GM12878 (cell line): Measurements from ENCODE around the gene PACS1. TPM values are rescaled to one million over a fixed set of nuclear protein-coding genes. Genes with fewer than 3 reads are reported as not detected.
"Not testable (repeated sequence)": the region's sequence is repeated elsewhere in the genome, so short reads cannot be mapped to it uniquely, and the experiment has no call there.

Experiments used
- ATAC-seq: fragments of 200-7000 bp; cut with Tn5 transposase; 3 replicates; pipeline ENCODE4 v1.9.1; 2020; ENCODE audit warnings: mild to moderate bottlenecking, moderate library complexity
- BruUV-seq: library from RNA; stranded (reverse); fragments of 400-500 nt; replicated peaks from 2 replicates; lab custom pipeline; 2021; lab: Mats Ljungman, UMichigan
- CTCF ChIA-PET: fragments of 300-600 bp; sonication (Branson Sonifier 250); formaldehyde crosslinking; extraction: SDS; loops from one replicate; lab custom pipeline; 2021; ENCODE audit warnings: inconsistent platforms; lab: Yijun Ruan, JAX
- POLR2A ChIA-PET: fragments of 350-600 bp; formaldehyde crosslinking; extraction: SDS; loops from one replicate; lab custom pipeline; 2021; ENCODE audit warnings: inconsistent platforms; lab: Charles Lee
- RAD21 ChIA-PET: fragments of 300-600 bp; sonication (Branson Sonifier 250); formaldehyde crosslinking; loops from one replicate; lab custom pipeline; 2023; ENCODE audit warnings: antibody characterized with exemption; ENCODE audit not compliant: unreplicated experiment; lab: Charles Lee
- SMC1A ChIA-PET: fragments of 300-600 bp; sonication (Branson Sonifier 250); formaldehyde crosslinking; loops from one replicate; lab custom pipeline; 2023; ENCODE audit not compliant: unreplicated experiment, uncharacterized antibody; lab: Charles Lee
- DNase-seq: peaks from one replicate; pipeline ENCODE4 v3.0.0-alpha.2; 2011; ENCODE audit warnings: low read depth, low spot score
- FAIRE-seq: peaks from 3 replicates; lab custom pipeline; 2011; peaks lifted over from hg19 to GRCh38; lab: Jason Lieb, UNC
- H2AFZ ChIP-seq: 2 replicates; pipeline ENCODE4 v1.6.0; 2011; ENCODE audit warnings: low read depth, low read length, control low read depth; ENCODE audit not compliant: control insufficient read depth
- H3K27ac ChIP-seq: 2 replicates; pipeline ENCODE4 v1.5.1; 2011; ENCODE audit warnings: control low read depth; ENCODE audit not compliant: control insufficient read depth, insufficient read depth
- H3K27me3 ChIP-seq, 2 experiments: replicated peaks in 1 of 2; 2 replicates each; pipeline versions ENCODE4 v1.6.0 to v1.6.1; 2011; ENCODE audit warnings: low read length in 1 of 2; ENCODE audit not compliant: control insufficient read depth in 2 of 2, insufficient read depth in 2 of 2
- H3K36me3 ChIP-seq, 2 experiments: 2 replicates each; pipeline ENCODE4 v1.5.1; 2011; ENCODE audit warnings: low read length in 1 of 2; ENCODE audit not compliant: control insufficient read depth in 2 of 2, insufficient read depth in 2 of 2
- H3K4me1 ChIP-seq: 2 replicates; pipeline ENCODE4 v1.6.1; 2011; ENCODE audit warnings: mild to moderate bottlenecking, low read length, moderate library complexity, mixed read lengths; ENCODE audit not compliant: control insufficient read depth, insufficient read depth
- H3K4me2 ChIP-seq: 2 replicates; pipeline ENCODE4 v1.6.0; 2011; ENCODE audit warnings: control low read depth; ENCODE audit not compliant: control insufficient read depth, insufficient read depth
- H3K4me3 ChIP-seq: fragments of 200-600 bp; sonication (generic); 2 replicates; pipeline ENCODE4 v1.5.1; 2016
- H3K79me2 ChIP-seq: 2 replicates; pipeline ENCODE4 v1.6.0; 2011; ENCODE audit warnings: low read length; ENCODE audit not compliant: control insufficient read depth, insufficient read depth
- H3K9ac ChIP-seq: 2 replicates; pipeline ENCODE4 v1.8.0; 2011; ENCODE audit warnings: low read length, control low read depth, mixed read lengths; ENCODE audit not compliant: control insufficient read depth, insufficient read depth
- H3K9me3 ChIP-seq: replicated peaks from 3 replicates; pipeline ENCODE4 v1.5.1; 2011; ENCODE audit warnings: mild to moderate bottlenecking, low read length; ENCODE audit not compliant: control insufficient read depth, insufficient read depth
- H4K20me1 ChIP-seq: 2 replicates; pipeline ENCODE4 v1.6.0; 2011; ENCODE audit not compliant: control insufficient read depth, insufficient read depth
- WGBS: methylation state at CpG from one replicate; pipeline ENCODE4 v1.1.6; 2016; ENCODE audit warnings: low lambda C conversion rate; ENCODE audit not compliant: insufficient replicate concordance, insufficient coverage; ENCODE audit errors: missing lambda C conversion rate; 5-methylcytosine and 5-hydroxymethylcytosine counted together
- in situ Hi-C: fragments of 300-500 bp; cut with MboI; formaldehyde crosslinking; loops from 9 replicates; pipeline ENCODE4 v1.14.3; 2018; ENCODE audit warnings: mixed read lengths
- intact Hi-C: fragments of 100-400 bp; cut with micrococcal nuclease; formaldehyde crosslinking; loops from one replicate; pipeline ENCODE4 v1.14.2; 2022; ENCODE audit not compliant: unreplicated experiment
- polyA plus RNA-seq, 11 experiments: library from polyadenylated mRNA; depleted of rRNA in 4 of 11; unstranded in 6 of 11; stranded (reverse) in 5 of 11; fragments of >200 nt; fragmentation: Nextera tagmentation in 4 of 11; fragmentation: Illumina TruSeq in 1 of 11; extraction: Ambion mirVana in 4 of 11; extraction: Trizol in 1 of 11; gene quantifications; 1 replicate in 1 of 11; 2 replicates in 10 of 11; pipeline versions ENCODE4 v1.2.1 to v1.2.3, GENCODE V29; 2011 to 2016; ENCODE audit warnings: inconsistent platforms in 2 of 11, missing spikeins in 2 of 11, low read depth in 1 of 11
- total RNA-seq, 4 experiments: library from RNA; depleted of rRNA in 3 of 4; stranded (reverse); fragments of >200 nt in 3 of 4; fragmentation: Illumina TruSeq in 1 of 4; extraction: Trizol in 1 of 4; gene quantifications; 2 replicates each; pipeline versions ENCODE4 v1.2.1 to v1.2.3, GENCODE V29; 2013 to 2021

The PACS1 gene
- total and polyA plus RNA-seq, 10 of the 15 experiments (the other 5 are each of a cell fraction or from before 2014, with no cell fraction given): 1.1 to 74.3 (median 17.9) TPM

- in situ Hi-C loops, SMC1A ChIA-PET, H2AFZ ChIP-seq, RAD21 ChIA-PET, H3K4me2 ChIP-seq, intact Hi-C loops, H3K27me3 ChIP-seq, POLR2A ChIA-PET, DNase-seq, FAIRE-seq, H4K20me1 ChIP-seq, H3K36me3 ChIP-seq, H3K9ac ChIP-seq, BruUV-seq, ATAC-seq, H3K9me3 ChIP-seq, H3K4me3 ChIP-seq, H3K27ac ChIP-seq, CTCF ChIA-PET: not testable (repeated sequence)
- WGBS: 100% methylated on average over 1 of the region's 2 CpGs
- peaks cover 34% of the 10 kb centered on the region for H3K79me2 ChIP-seq
- peaks cover 15% of the 10 kb centered on the region for H3K4me1 ChIP-seq
Observed at GRCh38 chr11:66092125-66092524, 22.1 kb downstream of the PACS1 start.

DNA sequence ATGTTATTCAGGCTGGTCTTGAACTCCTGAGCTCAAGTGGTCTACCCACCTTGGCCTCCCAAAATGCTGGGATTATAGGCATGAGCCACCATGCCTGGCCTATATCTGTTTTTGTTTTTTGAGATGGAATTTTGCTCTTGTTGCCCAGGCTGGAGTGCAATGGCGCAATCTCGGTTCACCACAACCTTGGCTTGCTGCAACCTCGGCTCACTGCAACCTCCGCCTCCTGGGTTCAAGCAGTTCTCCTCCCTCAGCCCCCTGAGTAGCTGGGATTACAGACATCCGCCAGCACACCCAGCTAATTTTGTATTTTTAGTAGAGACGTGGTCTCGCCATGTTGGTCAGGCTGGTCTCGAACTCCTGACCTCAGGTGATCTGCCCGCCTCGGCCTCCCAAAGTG lies 29.7 kb downstream of the PACS1 start:
- H4K20me1 ChIP-seq, H3K36me3 ChIP-seq, BruUV-seq, in situ Hi-C loops, H3K27me3 ChIP-seq, H2AFZ ChIP-seq, H3K9ac ChIP-seq, H3K27ac ChIP-seq, DNase-seq, H3K9me3 ChIP-seq, CTCF ChIA-PET, intact Hi-C loops, ATAC-seq, H3K4me3 ChIP-seq, FAIRE-seq: not testable (repeated sequence)
- SMC1A ChIA-PET: interaction anchor here (1.1 to 4.0 kb wide), 2 partner anchors 12 to 20 kb away, joined by 3 to 15 read pairs; no protein-coding TSS in a partner anchor
- Histone ChIP-seq H3K79me2 (peaks cover 40% of the 10 kb centered on the region), H3K4me1 (peaks cover 28% of the 10 kb centered on the region), H3K4me2 (peak overlapping the region; percentile 94; the same call in 1 of the 2 replicates)
- RAD21 ChIA-PET: interaction anchor here (0.9 to 1.6 kb wide), 2 partner anchors 28 to 37 kb away, joined by 5 to 6 read pairs; no protein-coding TSS in a partner anchor
- POLR2A ChIA-PET: interaction anchor here (0.6 to 2.8 kb wide), 2 partner anchors 19 to 23 kb away, joined by 3 to 7 read pairs; no protein-coding TSS in a partner anchor
- WGBS: 96% methylated on average over 10 of the region's 10 CpGs
